HepG2 (cell line): Measurements from ENCODE around the gene TRIM3. TPM values are rescaled to one million over a fixed set of nuclear protein-coding genes. Genes with fewer than 3 reads are reported as not detected.
A peak's percentile ranks its signal among the peaks of the same experiment; 100 is the strongest.

Source experiments
- ATAC-seq: fragments of 200-7000 bp; cut with Tn5 transposase; 3 replicates; pipeline ENCODE4 v1.9.1; 2020; ENCODE audit warnings: mild to moderate bottlenecking, moderate library complexity
- BruUV-seq: library from RNA; stranded (reverse); fragments of 400-500 nt; replicated peaks from 2 replicates; lab custom pipeline; 2021; lab: Mats Ljungman, UMichigan
- CTCF ChIA-PET: fragments of 300-600 bp; formaldehyde crosslinking; extraction: SDS; loops from one replicate; lab custom pipeline; 2021; ENCODE audit warnings: low total read pairs, inconsistent platforms, low intra/inter-chr PET ratio; lab: Yijun Ruan, JAX
- POLR2A ChIA-PET: fragments of 350-600 bp; sonication (Branson Sonifier 250); formaldehyde crosslinking; loops from one replicate; lab custom pipeline; 2020; ENCODE audit warnings: antibody characterized with exemption, inconsistent platforms; lab: Yijun Ruan, JAX
- DNase-seq: peaks from one replicate; pipeline ENCODE4 v3.0.0-alpha.2; 2015; ENCODE audit warnings: low spot score
- FAIRE-seq: peaks from 3 replicates; lab custom pipeline; 2011; peaks lifted over from hg19 to GRCh38; lab: Jason Lieb, UNC
- H2AFZ ChIP-seq: one replicate; pipeline ENCODE4 v1.6.1; 2011; ENCODE audit warnings: low read length, inconsistent platforms
- H3K27ac ChIP-seq: fragments of 300-600 bp; 3 replicates; pipeline ENCODE4 v1.8.0; 2011; ENCODE audit warnings: mixed run types, mild to moderate bottlenecking, mixed read lengths, low read length, inconsistent platforms; ENCODE audit not compliant: insufficient read depth; ENCODE audit errors: extremely low read length
- H3K27me3 ChIP-seq, 2 experiments: fragments of 200-600 bp in 1 of 2; 2 replicates in 1 of 2; 3 replicates in 1 of 2; pipeline versions ENCODE4 v1.6.0 to v1.8.0; 2011; ENCODE audit warnings: low read length in 2 of 2, mild to moderate bottlenecking in 2 of 2, moderate library complexity in 2 of 2, inconsistent platforms in 1 of 2; ENCODE audit not compliant: insufficient read depth in 2 of 2, control insufficient read depth in 1 of 2
- H3K36me3 ChIP-seq, 2 experiments: fragments of 200-600 bp in 1 of 2; replicated peaks in 1 of 2; 2 replicates in 1 of 2; 3 replicates in 1 of 2; pipeline versions ENCODE4 v1.5.1 to v1.8.0; 2011; ENCODE audit warnings: low read length in 2 of 2, inconsistent platforms in 1 of 2; ENCODE audit not compliant: insufficient read depth in 2 of 2, control insufficient read depth in 1 of 2
- H3K4me1 ChIP-seq: 2 replicates; pipeline ENCODE4 v1.5.1; 2012; ENCODE audit warnings: low read length, inconsistent platforms; ENCODE audit not compliant: insufficient read depth
- H3K4me2 ChIP-seq: 2 replicates; pipeline ENCODE4 v1.6.0; 2011; ENCODE audit warnings: low read depth, low read length, inconsistent platforms
- H3K4me3 ChIP-seq, 3 experiments: fragments of 200-600 bp in 1 of 3; sonication (generic), shearing (Covaris generic) in 1 of 3; replicated peaks in 1 of 3; 2 replicates each; pipeline ENCODE4 v1.5.1; 2011 to 2016; ENCODE audit warnings: low read length in 3 of 3, inconsistent platforms in 2 of 3, low read depth in 2 of 3, mild to moderate bottlenecking in 2 of 3, control low read depth in 1 of 3, mixed read lengths in 1 of 3; ENCODE audit not compliant: insufficient read depth in 1 of 3
- H3K79me2 ChIP-seq: one replicate; pipeline ENCODE4 v1.6.1; 2011; ENCODE audit warnings: low read length, inconsistent platforms; ENCODE audit not compliant: insufficient read depth
- H3K9ac ChIP-seq: 2 replicates; pipeline ENCODE4 v1.6.0; 2011; ENCODE audit warnings: mild to moderate bottlenecking, low read depth, low read length, inconsistent platforms; ENCODE audit not compliant: insufficient read depth
- H3K9me3 ChIP-seq: 2 replicates; pipeline ENCODE4 v1.5.1; 2012; ENCODE audit warnings: mild to moderate bottlenecking, low read length
- H4K20me1 ChIP-seq: 2 replicates; pipeline ENCODE4 v1.6.0; 2011; ENCODE audit warnings: inconsistent platforms, mild to moderate bottlenecking, low read length, moderate library complexity; ENCODE audit not compliant: insufficient read depth
- BCL6 ChIP-seq: IDR thresholded peaks from 2 replicates; pipeline ENCODE4 v1.6.1; 2016; ENCODE audit warnings: missing genetic modification reagents, missing compliant biosample characterization
- CSRNP2 ChIP-seq: sonication (generic); formaldehyde crosslinking; conservative IDR thresholded peaks from 2 replicates; pipeline ENCODE4 v1.8.0; 2022; ENCODE audit warnings: low read depth, missing genetic modification reagents
- ETV5 ChIP-seq: IDR thresholded peaks from 2 replicates; pipeline ENCODE4 v1.6.1; 2018; ENCODE audit warnings: missing biosample characterization, missing genetic modification reagents, inconsistent platforms, borderline replicate concordance
- FOSL2 ChIP-seq: sonication (generic); formaldehyde crosslinking; IDR thresholded peaks from 2 replicates; pipeline ENCODE4 v1.4.0; 2020; ENCODE audit warnings: missing genetic modification reagents
- PLRG1 ChIP-seq: fragments of 450-650 bp; conservative IDR thresholded peaks from 2 replicates; pipeline ENCODE4 v1.6.1; 2016
- RXRA ChIP-seq: sonication (generic); formaldehyde crosslinking; IDR thresholded peaks from 2 replicates; pipeline ENCODE4 v1.5.1; 2020; ENCODE audit warnings: missing genetic modification reagents
- SMYD3 ChIP-seq: sonication (generic); formaldehyde crosslinking; IDR thresholded peaks from 2 replicates; pipeline ENCODE4 v1.8.1; 2023; ENCODE audit warnings: mild to moderate bottlenecking, missing genetic modification reagents
- ZFP1 ChIP-seq: IDR thresholded peaks from 2 replicates; pipeline ENCODE4 v1.6.1; 2016
- ZFX ChIP-seq: sonication (generic); formaldehyde crosslinking; IDR thresholded peaks from 2 replicates; pipeline ENCODE4 v1.4.0; 2020; ENCODE audit warnings: mild to moderate bottlenecking, low read depth, missing genetic modification reagents, moderate library complexity
- ZNF451 ChIP-seq: sonication (generic); formaldehyde crosslinking; IDR thresholded peaks from 2 replicates; pipeline ENCODE4 v1.5.0; 2020; ENCODE audit warnings: mild to moderate bottlenecking, missing genetic modification reagents
- ZNF512 ChIP-seq: sonication (generic); formaldehyde crosslinking; IDR thresholded peaks from 2 replicates; pipeline ENCODE4 v1.4.0; 2020; ENCODE audit warnings: mild to moderate bottlenecking, missing genetic modification reagents
- ZNF549 ChIP-seq: sonication (generic); formaldehyde crosslinking; IDR thresholded peaks from 2 replicates; pipeline ENCODE4 v1.5.0; 2020; ENCODE audit warnings: missing genetic modification reagents
- ZNF720 ChIP-seq: sonication (generic); formaldehyde crosslinking; IDR thresholded peaks from 2 replicates; pipeline ENCODE4 v1.4.0; 2020; ENCODE audit warnings: missing genetic modification reagents
- ZNF749 ChIP-seq: sonication (generic); formaldehyde crosslinking; IDR thresholded peaks from 2 replicates; pipeline ENCODE4 v1.8.0; 2022; ENCODE audit warnings: mild to moderate bottlenecking, missing genetic modification reagents, moderate library complexity, borderline replicate concordance
- ZNF777 ChIP-seq: sonication (generic); formaldehyde crosslinking; IDR thresholded peaks from 2 replicates; pipeline ENCODE4 v1.4.0; 2020; ENCODE audit warnings: missing genetic modification reagents
- ZNF780A ChIP-seq: sonication (generic); formaldehyde crosslinking; IDR thresholded peaks from 2 replicates; pipeline ENCODE4 v1.8.0; 2022; ENCODE audit warnings: mild to moderate bottlenecking, missing genetic modification reagents, moderate library complexity
- ZNF788 ChIP-seq: sonication (generic); formaldehyde crosslinking; IDR thresholded peaks from 2 replicates; pipeline ENCODE4 v1.5.0; 2020; ENCODE audit warnings: mild to moderate bottlenecking, missing genetic modification reagents, borderline replicate concordance
- ZNF879 ChIP-seq: sonication (generic); formaldehyde crosslinking; IDR thresholded peaks from 2 replicates; pipeline ENCODE4 v1.8.1; 2023; ENCODE audit warnings: missing genetic modification reagents
- WGBS: methylation state at CpG from one replicate; pipeline ENCODE4 v1.1.6; 2017; ENCODE audit warnings: low lambda C conversion rate; 5-methylcytosine and 5-hydroxymethylcytosine counted together
- in situ Hi-C: cut with HindIII; loops from 2 replicates; pipeline ENCODE4 v1.10.0; 2017; ENCODE audit warnings: low pct_unique_long_range_greater_than_20kb; ENCODE audit not compliant: extremely low pct_ligation_motif_present
- intact Hi-C: fragments of 100-400 bp; cut with micrococcal nuclease; formaldehyde crosslinking; loops from one replicate; pipeline ENCODE4 v1.10.0; 2022; ENCODE audit not compliant: unreplicated experiment
- polyA plus RNA-seq, 8 experiments: library from polyadenylated mRNA; depleted of rRNA in 3 of 8; stranded (reverse) in 7 of 8; unstranded in 1 of 8; fragments of >200 nt; fragmentation: Illumina TruSeq in 4 of 8; extraction: Trizol in 4 of 8; gene quantifications; 2 replicates each; pipeline versions ENCODE4 v1.2.1 to v1.2.3, GENCODE V29; 2011 to 2016; ENCODE audit warnings: low read depth in 4 of 8, missing spikeins in 1 of 8, mixed read lengths in 1 of 8; ENCODE audit not compliant: insufficient read depth in 1 of 8
- total RNA-seq, 5 experiments: library from RNA; depleted of rRNA; stranded (reverse); fragments of >200 nt; fragmentation: Illumina TruSeq; extraction: Trizol; gene quantifications; 2 replicates each; pipeline ENCODE4 v1.2.3, GENCODE V29; 2016; ENCODE audit warnings: low read depth in 1 of 5

The TRIM3 gene
- total and polyA plus RNA-seq, 2 of the 13 experiments (the other 11 are each of a cell fraction or from before 2014, with no cell fraction given) = 3.6 to 6.3 TPM

- H3K4me1 ChIP-seq = peaks cover 59% of the 10 kb centered on the region
- ChIA-PET CTCF (no interaction called here), POLR2A (interaction anchor here (0.6 to 3.9 kb wide), 14 partner anchors 11 to 242 kb away, joined by 3 to 22 read pairs (median 8); partner anchors contain the start of genes APBB1, ARFIP2, MRPL17 and SMPD1)
- no peaks in the 10 kb centered on the region; a peak in 1 of 5 replicates for H3K27me3 ChIP-seq
- H3K4me2 ChIP-seq = peak within 1 kb of the TSS; percentile 82
- H4K20me1 ChIP-seq = no peaks in the 10 kb centered on the region
- FAIRE-seq (peak; percentile 81), ATAC-seq (peak; percentile 90), DNase-seq (peak; percentile 86)
- in situ Hi-C loops = loop anchor here (5.0 kb wide), 1 partner anchor 59 kb away; no protein-coding TSS in a partner anchor
- H2AFZ ChIP-seq = no peak within 1 kb of the TSS
- peak within 1 kb of the TSS; percentile 29 for H3K9ac ChIP-seq
- no TSS peak for BruUV-seq
- intact Hi-C loops = loop anchor here (2.0 to 5.0 kb wide), 2 partner anchors 32 to 49 kb away; partner anchors contain the start of genes SMPD1 and TRIM3
- no peak within 1 kb of the TSS for H3K27ac ChIP-seq
- H3K4me3 ChIP-seq = peak within 1 kb of the TSS; percentile 10 to 38 (median 10); a peak in 4 of 6 replicates
- no peaks in the 10 kb centered on the region for H3K79me2 ChIP-seq
- H3K36me3 ChIP-seq = no peaks in the 10 kb centered on the region
- WGBS = 0% methylated on average over 3 of the region's 3 CpGs
- no peaks in the 10 kb centered on the region for H3K9me3 ChIP-seq
- TF ChIP-seq SMYD3 (CRISPR knock-in tag) (no peak), ETV5 (CRISPR knock-in tag) (no peak), ZNF788 (CRISPR knock-in tag) (no peak; the same call in 1 of the 2 replicates), ZNF777 (no peak), ZNF780A (no peak), FOSL2 (CRISPR knock-in tag) (peak; percentile 48; the same call in 1 of the 2 replicates), ZNF720 (CRISPR knock-in tag) (no peak), ZNF879 (CRISPR knock-in tag) (no peak), ZNF512 (no peak), CSRNP2 (no peak), ZNF549 (CRISPR knock-in tag) (no peak), RXRA (CRISPR knock-in tag) (peak; percentile 75; the same call in 1 of the 2 replicates), BCL6 (CRISPR knock-in tag) (peak; percentile 81), ZFP1 (no peak), ZFX (CRISPR knock-in tag) (no peak), ZNF749 (CRISPR knock-in tag) (no peak), ZNF451 (CRISPR knock-in tag) (no peak), PLRG1 (no peak)
Observed at GRCh38 chr11:6440906-6441358, 32.8 kb downstream of the TRIM3 start, which contains the start of gene HPX. TSS of gene HPX (minus strand) at chr11:6440987. CDS start at chr11:6440963, 24 bp downstream.
